Fibroblast of upper back skin (primary cell): ENCODE results near the gene PNPLA6.

ENCODE experiments used
- DNase-seq: peaks from one replicate; pipeline ENCODE4 v3.0.0-alpha.2; 2013

PNPLA6 gene

DNA sequence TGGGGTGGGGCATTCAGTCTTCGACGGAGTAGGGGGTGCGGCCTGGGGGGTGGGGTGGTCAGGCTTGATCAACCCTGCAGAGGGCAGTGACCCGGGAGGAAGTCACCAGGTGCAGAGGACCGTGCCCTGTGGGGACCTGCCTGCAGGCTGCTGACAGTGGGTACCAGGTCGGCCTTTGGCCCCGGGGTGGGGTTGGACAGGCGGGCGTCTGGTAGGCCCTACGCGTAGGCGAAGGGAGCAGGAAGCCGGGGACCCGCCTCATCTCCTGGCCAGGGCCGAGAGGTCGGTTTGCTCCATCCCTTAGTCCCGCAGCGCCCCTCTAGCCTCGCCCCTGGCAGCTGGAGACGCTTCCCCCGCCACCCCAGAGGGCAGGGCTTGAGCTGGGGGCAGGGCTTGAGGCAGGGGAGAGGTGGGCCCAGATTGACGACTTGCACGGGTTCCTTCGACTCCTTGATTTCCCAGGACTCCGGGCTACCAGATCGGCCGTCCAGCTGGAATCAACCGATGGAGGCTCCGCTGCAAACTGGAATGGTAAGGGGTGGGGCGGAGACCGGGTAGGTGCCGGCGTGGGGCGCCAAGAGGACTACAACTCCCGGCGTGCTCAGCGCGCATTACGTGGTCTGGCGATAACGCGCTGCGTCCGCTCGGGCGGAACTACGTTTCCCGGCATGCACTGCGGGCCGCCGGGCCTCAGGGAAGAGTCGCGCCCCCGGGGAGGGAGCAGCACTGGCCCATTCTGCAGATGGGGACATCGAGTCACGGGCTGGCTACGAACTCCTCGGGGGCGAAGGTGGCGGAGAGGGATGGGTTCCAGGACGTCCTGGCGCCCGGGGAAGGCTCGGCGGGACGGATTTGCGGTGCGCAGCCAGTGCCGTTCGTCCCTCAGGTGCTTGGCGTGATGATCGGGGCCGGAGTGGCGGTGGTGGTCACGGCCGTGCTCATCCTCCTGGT lies at the start of gene PNPLA6:
PNPLA6 (plus strand) TSS at position 671 of the 951 bp plus-strand sequence; CDS start at position 743, 72 bp downstream.
- peak; percentile 91 for DNase-seq

DNA sequence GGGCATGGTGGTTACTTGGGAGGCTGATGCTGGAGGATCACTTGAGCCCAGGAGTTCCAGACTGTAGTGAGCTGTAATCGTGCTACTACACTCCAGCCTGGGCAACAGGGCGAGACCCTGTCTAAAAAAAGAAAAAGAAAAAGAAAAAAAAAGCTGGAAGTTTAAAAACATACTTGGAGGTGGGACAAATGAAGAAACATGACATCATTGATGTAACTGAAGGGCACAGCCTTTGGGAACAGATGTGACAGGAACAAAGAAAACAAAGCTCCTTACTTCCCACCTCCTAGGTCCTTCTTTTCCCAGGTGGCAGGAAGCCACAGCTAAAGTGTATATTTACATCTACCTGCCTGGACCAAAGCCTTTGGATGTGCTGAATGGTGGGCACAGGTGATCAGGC lies 48.6 kb upstream of the PNPLA6 start:
- no peak for DNase-seq

DNA sequence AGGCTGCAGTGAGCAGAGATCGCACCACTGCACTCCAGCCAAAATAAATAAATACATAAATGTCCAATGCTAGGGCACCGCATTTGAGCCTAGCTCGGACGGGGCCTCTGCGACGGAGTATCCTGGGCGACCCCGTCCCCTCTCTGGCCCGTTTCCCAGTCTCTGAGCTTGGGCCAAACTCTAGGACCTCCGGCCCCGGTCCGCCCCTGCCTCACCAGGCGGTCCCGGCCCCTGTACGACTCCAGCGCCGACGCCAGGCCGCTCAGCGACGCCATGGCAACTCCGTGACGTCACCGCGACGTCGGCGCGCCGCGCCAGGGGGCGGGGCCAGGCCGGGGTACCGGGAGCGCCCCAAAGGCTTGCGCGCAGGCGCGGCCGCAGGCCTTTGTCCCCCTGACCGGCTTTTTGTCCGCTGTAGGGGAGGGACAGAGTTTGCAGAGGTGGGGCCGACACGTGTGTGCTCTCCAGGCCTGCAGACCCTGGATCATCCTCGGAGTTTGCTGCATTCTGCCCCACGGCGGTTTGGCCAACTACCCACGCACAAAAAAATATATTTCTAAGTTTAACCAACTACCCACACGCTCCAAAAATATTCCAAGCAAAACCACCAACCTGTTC lies 46.7 kb upstream of the PNPLA6 start, which contains the start of gene PEX11G:
PEX11G (minus strand) TSS at position 300 of the 618 bp plus-strand sequence; CDS start at position 275, 25 bp downstream.
- peak; percentile 86 for DNase-seq

- DNase-seq = no peak
These were observed 45.9 kb upstream of the PNPLA6 start for GRCh38 chr19:7489609-7490044.

- DNase-seq = no peak
These were observed 43.4 kb upstream of the PNPLA6 start for GRCh38 chr19:7492142-7492541.

DNA sequence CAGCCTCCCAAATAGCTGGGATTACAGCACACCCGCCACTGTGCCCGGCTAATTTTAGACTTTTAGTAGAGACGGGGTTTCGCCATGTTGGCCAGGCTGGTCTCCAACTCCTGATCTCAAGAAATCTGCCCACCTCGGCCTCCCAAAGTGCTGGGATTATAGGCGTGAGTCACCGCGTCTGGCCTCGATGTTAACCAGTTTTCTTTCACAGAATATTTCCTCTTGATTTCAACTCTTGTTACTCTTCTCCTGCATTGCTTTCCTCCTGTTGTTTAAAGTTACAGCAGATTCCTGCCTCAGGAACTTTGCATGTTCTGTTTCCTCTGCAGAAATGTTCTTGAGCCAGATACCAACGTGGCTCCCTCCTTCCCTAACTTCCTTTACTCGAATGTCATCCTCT lies 43.0 kb upstream of the PNPLA6 start:
- no peak for DNase-seq

DNA sequence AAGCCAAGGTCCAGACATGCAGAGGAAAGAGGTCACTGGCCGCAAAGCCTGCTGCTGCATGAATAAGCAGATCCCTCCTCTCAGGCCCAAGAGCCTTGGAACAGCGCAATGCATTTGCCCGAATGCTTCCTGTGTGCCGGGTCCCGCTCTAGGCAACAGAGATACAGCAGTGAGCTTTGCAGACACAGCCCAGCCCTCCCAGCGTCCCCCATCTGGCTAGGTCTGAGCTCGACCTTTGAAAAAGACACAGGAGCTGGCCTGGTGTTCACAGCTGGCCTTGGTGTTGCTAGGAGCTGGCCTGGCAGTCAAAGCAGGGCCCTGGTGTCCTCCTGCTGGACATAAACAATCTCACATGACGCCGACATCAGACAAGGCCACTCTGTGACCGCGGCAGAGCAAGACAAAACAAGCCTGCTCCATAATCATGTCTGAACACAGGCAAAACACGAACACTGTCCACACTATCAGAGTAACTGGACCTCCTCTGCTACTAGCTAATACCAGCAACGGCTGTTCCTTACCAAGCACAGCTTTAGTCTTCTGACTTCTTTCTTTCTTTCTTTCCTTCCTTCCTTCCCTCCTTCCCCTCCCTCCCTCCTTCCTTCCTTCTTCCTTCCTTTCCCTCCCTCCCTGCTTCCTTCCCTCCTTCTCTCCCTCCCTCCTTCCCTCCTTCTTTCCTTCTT lies 41.0 kb upstream of the PNPLA6 start:
- DNase-seq = no peak

GRCh38 chr19:7497292-7497691 lies 38.2 kb upstream of the PNPLA6 start:
- no peak for DNase-seq

GRCh38 chr19:7500811-7501450 lies 34.6 kb upstream of the PNPLA6 start:
- no peak for DNase-seq

DNA sequence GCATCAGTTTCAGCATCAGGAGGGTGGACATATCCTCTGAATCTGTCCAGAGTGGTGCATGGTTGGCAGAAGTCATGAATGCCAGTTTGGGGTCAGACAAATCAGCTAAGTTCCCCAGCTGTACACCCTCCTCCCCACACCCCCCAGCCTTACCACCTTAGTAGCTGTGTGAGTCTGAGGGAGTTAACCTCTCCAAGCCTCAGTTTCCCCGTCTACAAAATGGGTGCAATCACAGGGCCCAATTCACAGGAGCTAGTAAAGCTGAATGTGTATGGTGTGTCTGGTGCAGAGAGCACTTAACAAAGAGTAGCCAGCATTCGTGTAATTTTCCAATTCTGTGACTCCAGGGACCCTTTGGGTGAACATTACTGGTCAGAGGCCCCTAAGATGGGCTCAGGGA lies 33.0 kb upstream of the PNPLA6 start:
- DNase-seq = no peak

- DNase-seq = no peak
These were observed 30.8 kb upstream of the PNPLA6 start for GRCh38 chr19:7504684-7505083.

DNA sequence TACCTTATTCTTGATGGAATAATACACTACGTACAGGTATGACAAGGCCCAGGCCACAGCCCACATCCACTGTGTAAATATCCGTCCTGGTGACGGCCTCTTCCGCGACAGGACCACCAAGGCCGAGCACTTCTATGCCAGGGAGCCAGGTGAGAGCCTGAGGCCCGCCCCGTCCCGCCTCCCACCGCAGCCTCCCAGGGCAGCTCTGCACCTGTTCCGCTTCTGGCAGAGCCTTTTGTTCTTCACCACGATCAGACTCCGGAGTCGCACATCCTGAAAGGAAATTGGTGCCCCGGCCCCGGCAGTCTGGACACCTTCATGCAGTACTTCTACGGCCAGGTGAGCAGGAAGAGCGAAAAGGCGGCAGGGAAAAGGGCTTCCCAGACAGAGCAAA lies 30.2 kb upstream of the PNPLA6 start:
- no peak for DNase-seq

GRCh38 chr19:7505682-7506384 lies 29.7 kb upstream of the PNPLA6 start:
- DNase-seq = no peak

DNA sequence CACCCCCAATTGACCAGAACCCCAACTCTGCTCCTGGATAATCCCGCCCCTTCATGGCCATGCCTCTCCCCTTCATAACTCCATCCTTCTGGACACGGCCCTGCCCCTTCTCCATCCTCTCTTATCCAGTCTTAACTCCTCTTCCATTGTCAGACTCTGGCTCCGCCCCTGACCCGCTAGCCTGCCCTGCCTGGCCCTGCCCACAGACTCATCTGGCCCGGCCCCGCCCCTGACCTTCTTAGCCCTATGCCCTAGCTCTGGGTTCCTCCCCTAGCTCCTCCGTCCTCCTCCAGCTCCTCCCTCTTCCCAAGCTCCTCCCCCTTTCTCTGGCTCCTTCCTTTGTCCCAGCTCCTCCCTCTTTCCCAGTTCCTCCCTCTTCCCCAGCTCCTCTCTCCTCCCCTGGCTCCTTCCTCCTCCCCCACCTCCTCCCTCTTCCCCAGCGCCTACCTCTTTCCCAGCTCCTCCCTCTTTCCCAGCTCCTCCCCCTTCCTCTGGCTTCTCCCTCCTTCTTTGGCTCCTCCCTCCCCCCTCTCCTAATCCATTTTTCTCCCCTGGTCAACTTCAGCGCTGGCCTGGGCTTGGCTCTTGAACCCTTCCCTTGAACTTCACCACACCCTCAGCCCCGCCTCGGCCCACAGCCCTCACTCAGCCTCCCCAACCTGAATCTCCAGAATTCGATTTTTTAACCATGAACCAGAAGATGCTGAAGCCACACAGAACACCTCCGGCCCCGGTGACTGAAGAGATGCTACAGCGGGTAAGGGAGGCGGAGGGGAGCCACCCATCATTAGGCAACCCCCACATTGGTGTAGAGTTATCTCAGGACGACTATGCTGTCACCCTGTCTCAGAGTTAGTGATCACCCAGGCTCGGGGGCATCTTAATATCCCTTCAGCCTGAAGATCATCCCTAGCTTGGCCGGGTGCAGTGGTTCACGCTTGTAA lies 28.9 kb upstream of the PNPLA6 start:
- DNase-seq = peak; percentile 50

- DNase-seq = peak; percentile 58
These were observed 27.6 kb upstream of the PNPLA6 start for GRCh38 chr19:7507884-7508283.

DNA sequence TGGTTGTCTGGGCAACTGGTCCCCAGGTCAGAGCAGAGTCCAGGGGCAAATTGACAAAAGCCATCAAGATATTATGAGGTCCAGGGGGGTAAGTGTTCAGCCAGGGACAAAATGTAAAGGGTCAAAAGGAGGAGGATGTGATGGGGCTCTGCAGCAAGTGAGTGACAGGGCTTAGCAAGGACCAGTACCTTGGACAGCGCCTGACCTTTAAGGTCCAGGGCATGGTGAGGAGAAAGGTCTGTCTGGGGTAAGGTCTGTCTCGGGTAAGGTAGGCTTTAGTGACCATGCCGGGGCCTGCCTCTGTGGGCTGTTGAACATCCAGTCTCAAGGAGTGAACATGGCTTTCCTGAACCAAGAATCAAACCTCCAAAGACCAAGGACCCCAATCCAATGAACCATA lies 25.9 kb upstream of the PNPLA6 start:
- DNase-seq = no peak

- DNase-seq = no peak
These were observed 23.1 kb upstream of the PNPLA6 start for GRCh38 chr19:7512400-7512851.

DNA sequence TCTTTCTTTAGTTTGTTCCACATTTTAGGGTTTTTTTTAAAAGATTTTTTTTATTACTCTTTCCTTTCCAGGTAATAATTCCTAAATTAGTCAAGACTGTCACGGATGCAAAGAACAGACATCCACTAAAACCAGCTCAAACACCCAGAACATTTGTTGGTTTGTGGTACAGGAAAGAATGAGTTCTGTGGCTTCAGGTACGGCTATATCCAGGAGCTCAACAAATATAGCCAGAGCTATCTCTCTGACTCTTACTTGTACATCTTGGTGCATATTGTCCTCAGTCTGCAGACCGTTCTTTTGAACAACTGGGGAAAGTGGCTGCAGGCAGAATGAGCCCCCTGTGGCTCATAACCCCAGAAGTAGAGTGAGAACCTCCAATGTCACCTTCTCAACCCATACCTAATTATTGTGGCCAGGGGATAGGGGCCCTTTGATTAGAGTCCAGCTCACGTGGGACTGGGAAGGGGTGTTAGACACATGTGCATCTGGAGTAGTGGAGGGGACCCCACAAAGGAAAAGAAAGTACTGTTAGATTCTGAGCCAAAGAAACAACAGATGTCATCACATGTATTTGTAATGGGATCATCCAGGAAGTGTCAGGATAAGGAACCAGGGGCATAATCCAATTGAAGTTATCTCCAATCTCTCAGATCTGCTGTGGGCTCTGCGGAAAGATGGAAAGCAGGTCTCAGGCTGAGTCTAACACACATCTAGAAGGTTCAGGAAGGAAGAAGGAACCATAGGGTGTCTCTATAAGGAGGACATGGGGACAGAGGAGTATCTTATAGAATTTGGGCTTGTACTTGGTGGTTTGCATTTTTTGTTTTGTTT lies 21.5 kb upstream of the PNPLA6 start:
- no peak for DNase-seq

DNA sequence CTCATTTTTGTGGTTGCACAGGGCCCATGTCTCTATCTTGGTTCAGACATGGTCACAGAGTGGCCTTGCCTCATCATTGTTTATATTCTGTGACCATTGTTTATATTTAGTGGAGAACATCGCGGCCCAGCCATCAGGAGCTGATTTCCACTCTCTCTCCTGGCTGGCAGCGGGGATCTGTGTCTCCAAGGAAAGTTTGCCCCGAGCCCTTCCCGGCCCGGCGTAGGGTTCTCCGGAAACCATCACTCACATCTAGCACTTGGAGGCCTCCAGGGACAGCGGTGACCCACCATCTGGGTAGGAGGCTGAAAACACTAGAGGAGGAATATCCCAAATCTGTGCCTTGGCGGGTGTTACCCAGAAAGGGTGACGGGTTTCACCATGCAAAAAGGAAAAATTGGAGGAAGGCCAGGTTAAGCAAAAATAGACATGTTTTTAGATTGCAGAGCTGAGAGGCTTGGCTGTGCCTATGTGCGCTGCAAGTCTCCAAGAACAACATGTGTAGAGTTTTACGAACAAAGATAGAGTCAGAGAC lies 20.3 kb upstream of the PNPLA6 start:
- DNase-seq = no peak
